Measurements from ENCODE around the gene SAE1. TPM values are rescaled to one million over a fixed set of nuclear protein-coding genes. Genes with fewer than 3 reads are reported as not detected.

The SAE1 gene
- total RNA-seq, 1 donor from 2014 or later = 106 TPM

- no peak for DNase-seq (ENCODE audit: low read depth)
Measured at GRCh38 chr19:47130120-47130588, 481 bp upstream of the SAE1 start.

GRCh38 chr19:47132194-47132852, 1.7 kb downstream of the SAE1 start:
- DNase-seq (ENCODE audit: low read depth) = no peak

- no peak for DNase-seq (ENCODE audit: low read depth)
Measured at GRCh38 chr19:47133021-47133471, 2.4 kb downstream of the SAE1 start.

GRCh38 chr19:47134545-47134944, 3.9 kb downstream of the SAE1 start:
- DNase-seq (ENCODE audit: low read depth) = no peak

GRCh38 chr19:47135156-47135555, 4.5 kb downstream of the SAE1 start:
- DNase-seq (ENCODE audit: low read depth) = no peak

GRCh38 chr19:47141252-47141651, 10.6 kb downstream of the SAE1 start:
- DNase-seq (ENCODE audit: low read depth) = peak; percentile 77

- no peak for DNase-seq (ENCODE audit: low read depth)
Measured at GRCh38 chr19:47141695-47142094, 11.1 kb downstream of the SAE1 start.

- no peak for DNase-seq (ENCODE audit: low read depth)
Measured at GRCh38 chr19:47142779-47143178, 12.1 kb downstream of the SAE1 start.

GRCh38 chr19:47143322-47144073, 12.9 kb downstream of the SAE1 start:
- DNase-seq (ENCODE audit: low read depth) = no peak

- no peak for DNase-seq (ENCODE audit: low read depth)
Measured at GRCh38 chr19:47144630-47145029, 14.0 kb downstream of the SAE1 start.

GRCh38 chr19:47145639-47146486, 15.2 kb downstream of the SAE1 start:
- no peak for DNase-seq (ENCODE audit: low read depth)

GRCh38 chr19:47146920-47147319, 16.3 kb downstream of the SAE1 start:
- DNase-seq (ENCODE audit: low read depth) = no peak

GRCh38 chr19:47151627-47152026, 21.0 kb downstream of the SAE1 start:
- DNase-seq (ENCODE audit: low read depth) = no peak

- DNase-seq (ENCODE audit: low read depth) = no peak
Measured at GRCh38 chr19:47152205-47152604, 21.6 kb downstream of the SAE1 start.

GRCh38 chr19:47152632-47153031, 22.0 kb downstream of the SAE1 start:
- peak; percentile 27 for DNase-seq (ENCODE audit: low read depth)

- DNase-seq (ENCODE audit: low read depth) = no peak
Measured at GRCh38 chr19:47153266-47153665, 22.6 kb downstream of the SAE1 start.

GRCh38 chr19:47155148-47155547, 24.5 kb downstream of the SAE1 start:
- DNase-seq (ENCODE audit: low read depth) = no peak

GRCh38 chr19:47156861-47157430, 26.3 kb downstream of the SAE1 start:
- DNase-seq (ENCODE audit: low read depth) = no peak

GRCh38 chr19:47157431-47158321, 27.0 kb downstream of the SAE1 start:
- peak; percentile 85 for DNase-seq (ENCODE audit: low read depth)

GRCh38 chr19:47158367-47158791, 27.7 kb downstream of the SAE1 start:
- DNase-seq (ENCODE audit: low read depth) = no peak

Data from renal cortical epithelial cell (primary cell).